Measurements from ENCODE around the gene SYNGR2. TPM values are rescaled to one million over a fixed set of nuclear protein-coding genes. Genes with fewer than 3 reads are reported as not detected.

The SYNGR2 gene
- total and polyA plus RNA-seq, 9 of the 15 experiments (the other 6 are each of a cell fraction or from before 2014, with no cell fraction given), result 1.4 to 173 (median 87.8) TPM

DNA sequence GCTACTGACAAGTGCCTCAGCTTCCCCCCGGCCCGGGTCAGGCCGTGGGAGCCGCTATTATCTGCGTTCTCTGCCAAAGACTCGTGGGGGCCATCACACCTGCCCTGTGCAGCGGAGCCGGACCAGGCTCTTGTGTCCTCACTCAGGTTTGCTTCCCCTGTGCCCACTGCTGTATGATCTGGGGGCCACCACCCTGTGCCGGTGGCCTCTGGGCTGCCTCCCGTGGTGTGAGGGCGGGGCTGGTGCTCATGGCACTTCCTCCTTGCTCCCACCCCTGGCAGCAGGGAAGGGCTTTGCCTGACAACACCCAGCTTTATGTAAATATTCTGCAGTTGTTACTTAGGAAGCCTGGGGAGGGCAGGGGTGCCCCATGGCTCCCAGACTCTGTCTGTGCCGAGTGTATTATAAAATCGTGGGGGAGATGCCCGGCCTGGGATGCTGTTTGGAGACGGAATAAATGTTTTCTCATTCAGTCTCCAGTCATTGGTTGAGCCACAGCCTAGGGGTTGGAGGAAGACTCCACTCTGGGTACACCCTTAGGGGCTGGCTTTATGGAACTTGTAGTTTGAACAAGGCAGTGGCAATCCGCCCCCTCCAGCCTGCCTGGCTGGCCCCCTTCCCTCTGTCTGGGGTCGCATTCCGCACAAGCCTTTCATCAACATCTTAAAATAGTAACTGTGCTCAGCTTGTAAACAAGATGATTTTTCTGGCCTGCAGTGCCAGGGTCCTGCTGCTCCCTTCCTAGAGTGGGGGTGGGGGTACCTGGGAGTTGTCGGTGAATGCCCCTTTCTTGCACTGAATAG is 4.1 kb downstream of the SYNGR2 start (continued):
- TF ChIP-seq MYNN (IDR thresholded peaks at IDR 0.05) (peak; percentile 35; the same call in 1 of the 2 replicates), MYNN (CRISPR knock-in tag; IDR thresholded peaks at IDR 0.05) (no peak), PHTF2 (CRISPR knock-in tag; IDR thresholded peaks at IDR 0.05) (no peak), TEAD4 (IDR thresholded peaks at IDR 0.05; ENCODE audit: low read length) (no peak), TEAD4 (CRISPR knock-in tag; IDR thresholded peaks at IDR 0.05; ENCODE audit: borderline replicate concordance) (no peak), SUPT5H (IDR thresholded peaks at IDR 0.05) (peak; percentile 48; the same call in 1 of the 2 replicates), TSC22D4 (tag; IDR thresholded peaks at IDR 0.05) (no peak), POLR2A (conservative IDR thresholded peaks at IDR 0.05) (peak; percentile 45), CREB1 (IDR thresholded peaks at IDR 0.05) (peak; percentile 11; the same call in 1 of the 2 replicates), CREB1 (CRISPR knock-in tag; IDR thresholded peaks at IDR 0.05) (no peak), TCF7L2 (IDR thresholded peaks at IDR 0.05; ENCODE audit: low read depth, low read length) (no peak), RBM22 (IDR thresholded peaks at IDR 0.05; ENCODE audit: low read depth, low read length, poor library complexity, severe bottlenecking) (peak; percentile 43), CC2D1A (IDR thresholded peaks at IDR 0.05) (no peak), U2AF2 (optimal IDR thresholded peaks at IDR 0.05; ENCODE audit: low read depth, low read length) (no peak)
- TF ChIP-seq, protein P1, sequence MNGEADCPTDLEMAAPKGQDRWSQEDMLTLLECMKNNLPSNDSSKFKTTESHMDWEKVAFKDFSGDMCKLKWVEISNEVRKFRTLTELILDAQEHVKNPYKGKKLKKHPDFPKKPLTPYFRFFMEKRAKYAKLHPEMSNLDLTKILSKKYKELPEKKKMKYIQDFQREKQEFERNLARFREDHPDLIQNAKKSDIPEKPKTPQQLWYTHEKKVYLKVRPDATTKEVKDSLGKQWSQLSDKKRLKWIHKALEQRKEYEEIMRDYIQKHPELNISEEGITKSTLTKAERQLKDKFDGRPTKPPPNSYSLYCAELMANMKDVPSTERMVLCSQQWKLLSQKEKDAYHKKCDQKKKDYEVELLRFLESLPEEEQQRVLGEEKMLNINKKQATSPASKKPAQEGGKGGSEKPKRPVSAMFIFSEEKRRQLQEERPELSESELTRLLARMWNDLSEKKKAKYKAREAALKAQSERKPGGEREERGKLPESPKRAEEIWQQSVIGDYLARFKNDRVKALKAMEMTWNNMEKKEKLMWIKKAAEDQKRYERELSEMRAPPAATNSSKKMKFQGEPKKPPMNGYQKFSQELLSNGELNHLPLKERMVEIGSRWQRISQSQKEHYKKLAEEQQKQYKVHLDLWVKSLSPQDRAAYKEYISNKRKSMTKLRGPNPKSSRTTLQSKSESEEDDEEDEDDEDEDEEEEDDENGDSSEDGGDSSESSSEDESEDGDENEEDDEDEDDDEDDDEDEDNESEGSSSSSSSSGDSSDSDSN (IDR thresholded peaks at IDR 0.05; ENCODE audit: borderline replicate concordance in 1 of 2, low read depth in 2 of 2, low read length in 2 of 2), result no peak
- TF ChIP-seq, protein P2, sequence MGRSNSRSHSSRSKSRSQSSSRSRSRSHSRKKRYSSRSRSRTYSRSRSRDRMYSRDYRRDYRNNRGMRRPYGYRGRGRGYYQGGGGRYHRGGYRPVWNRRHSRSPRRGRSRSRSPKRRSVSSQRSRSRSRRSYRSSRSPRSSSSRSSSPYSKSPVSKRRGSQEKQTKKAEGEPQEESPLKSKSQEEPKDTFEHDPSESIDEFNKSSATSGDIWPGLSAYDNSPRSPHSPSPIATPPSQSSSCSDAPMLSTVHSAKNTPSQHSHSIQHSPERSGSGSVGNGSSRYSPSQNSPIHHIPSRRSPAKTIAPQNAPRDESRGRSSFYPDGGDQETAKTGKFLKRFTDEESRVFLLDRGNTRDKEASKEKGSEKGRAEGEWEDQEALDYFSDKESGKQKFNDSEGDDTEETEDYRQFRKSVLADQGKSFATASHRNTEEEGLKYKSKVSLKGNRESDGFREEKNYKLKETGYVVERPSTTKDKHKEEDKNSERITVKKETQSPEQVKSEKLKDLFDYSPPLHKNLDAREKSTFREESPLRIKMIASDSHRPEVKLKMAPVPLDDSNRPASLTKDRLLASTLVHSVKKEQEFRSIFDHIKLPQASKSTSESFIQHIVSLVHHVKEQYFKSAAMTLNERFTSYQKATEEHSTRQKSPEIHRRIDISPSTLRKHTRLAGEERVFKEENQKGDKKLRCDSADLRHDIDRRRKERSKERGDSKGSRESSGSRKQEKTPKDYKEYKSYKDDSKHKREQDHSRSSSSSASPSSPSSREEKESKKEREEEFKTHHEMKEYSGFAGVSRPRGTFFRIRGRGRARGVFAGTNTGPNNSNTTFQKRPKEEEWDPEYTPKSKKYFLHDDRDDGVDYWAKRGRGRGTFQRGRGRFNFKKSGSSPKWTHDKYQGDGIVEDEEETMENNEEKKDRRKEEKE (IDR thresholded peaks at IDR 0.05; ENCODE audit: borderline replicate concordance in 1 of 2, control insufficient read depth in 1 of 2, low read depth in 2 of 2, low read length in 1 of 2), result no peak
- TF ChIP-seq, protein P3, sequence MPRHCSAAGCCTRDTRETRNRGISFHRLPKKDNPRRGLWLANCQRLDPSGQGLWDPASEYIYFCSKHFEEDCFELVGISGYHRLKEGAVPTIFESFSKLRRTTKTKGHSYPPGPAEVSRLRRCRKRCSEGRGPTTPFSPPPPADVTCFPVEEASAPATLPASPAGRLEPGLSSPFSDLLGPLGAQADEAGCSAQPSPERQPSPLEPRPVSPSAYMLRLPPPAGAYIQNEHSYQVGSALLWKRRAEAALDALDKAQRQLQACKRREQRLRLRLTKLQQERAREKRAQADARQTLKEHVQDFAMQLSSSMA (CRISPR knock-in tag; IDR thresholded peaks at IDR 0.05), result no peak
- TF ChIP-seq, protein P4, sequence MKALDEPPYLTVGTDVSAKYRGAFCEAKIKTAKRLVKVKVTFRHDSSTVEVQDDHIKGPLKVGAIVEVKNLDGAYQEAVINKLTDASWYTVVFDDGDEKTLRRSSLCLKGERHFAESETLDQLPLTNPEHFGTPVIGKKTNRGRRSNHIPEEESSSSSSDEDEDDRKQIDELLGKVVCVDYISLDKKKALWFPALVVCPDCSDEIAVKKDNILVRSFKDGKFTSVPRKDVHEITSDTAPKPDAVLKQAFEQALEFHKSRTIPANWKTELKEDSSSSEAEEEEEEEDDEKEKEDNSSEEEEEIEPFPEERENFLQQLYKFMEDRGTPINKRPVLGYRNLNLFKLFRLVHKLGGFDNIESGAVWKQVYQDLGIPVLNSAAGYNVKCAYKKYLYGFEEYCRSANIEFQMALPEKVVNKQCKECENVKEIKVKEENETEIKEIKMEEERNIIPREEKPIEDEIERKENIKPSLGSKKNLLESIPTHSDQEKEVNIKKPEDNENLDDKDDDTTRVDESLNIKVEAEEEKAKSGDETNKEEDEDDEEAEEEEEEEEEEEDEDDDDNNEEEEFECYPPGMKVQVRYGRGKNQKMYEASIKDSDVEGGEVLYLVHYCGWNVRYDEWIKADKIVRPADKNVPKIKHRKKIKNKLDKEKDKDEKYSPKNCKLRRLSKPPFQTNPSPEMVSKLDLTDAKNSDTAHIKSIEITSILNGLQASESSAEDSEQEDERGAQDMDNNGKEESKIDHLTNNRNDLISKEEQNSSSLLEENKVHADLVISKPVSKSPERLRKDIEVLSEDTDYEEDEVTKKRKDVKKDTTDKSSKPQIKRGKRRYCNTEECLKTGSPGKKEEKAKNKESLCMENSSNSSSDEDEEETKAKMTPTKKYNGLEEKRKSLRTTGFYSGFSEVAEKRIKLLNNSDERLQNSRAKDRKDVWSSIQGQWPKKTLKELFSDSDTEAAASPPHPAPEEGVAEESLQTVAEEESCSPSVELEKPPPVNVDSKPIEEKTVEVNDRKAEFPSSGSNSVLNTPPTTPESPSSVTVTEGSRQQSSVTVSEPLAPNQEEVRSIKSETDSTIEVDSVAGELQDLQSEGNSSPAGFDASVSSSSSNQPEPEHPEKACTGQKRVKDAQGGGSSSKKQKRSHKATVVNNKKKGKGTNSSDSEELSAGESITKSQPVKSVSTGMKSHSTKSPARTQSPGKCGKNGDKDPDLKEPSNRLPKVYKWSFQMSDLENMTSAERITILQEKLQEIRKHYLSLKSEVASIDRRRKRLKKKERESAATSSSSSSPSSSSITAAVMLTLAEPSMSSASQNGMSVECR (CRISPR knock-in tag; IDR thresholded peaks at IDR 0.05), result 0 out of 2 replicates have a peak, but pooled peaks have one; percentile 41

Data from K562 (cell line).